Measurements from ENCODE around the gene CAPN7. TPM values are rescaled to one million over a fixed set of nuclear protein-coding genes. Genes with fewer than 3 reads are reported as not detected.

The CAPN7 gene
- total RNA-seq, 4 donors from 2014 or later = 37.5 to 88.4 (median 59.5) TPM

DNA sequence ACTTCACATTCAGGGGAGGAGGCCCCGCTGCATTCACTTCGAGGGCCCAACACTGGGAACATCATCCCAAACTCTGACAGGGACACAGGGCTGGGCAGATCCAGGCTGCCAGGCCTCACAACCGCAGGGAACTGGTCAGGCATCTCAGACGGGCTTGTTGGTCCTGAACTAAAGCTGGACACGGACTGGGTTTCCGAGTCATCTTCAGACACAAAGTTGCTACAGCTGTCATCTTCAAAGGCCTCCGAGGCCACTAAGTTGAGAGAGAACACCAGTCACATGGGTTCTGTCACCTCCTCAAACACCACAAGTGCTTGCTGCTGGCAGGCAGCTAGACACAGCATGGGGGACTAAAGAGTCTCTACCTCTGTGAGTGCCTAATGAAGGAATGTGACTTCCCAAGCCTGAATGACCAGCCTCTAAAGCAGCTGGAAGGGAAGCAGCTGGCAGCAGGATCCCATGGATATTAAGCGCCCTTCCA, 50.9 kb downstream of the CAPN7 start:
- no peak overlapping the region for H3K4me3 ChIP-seq
- TF ChIP-seq POLR2AphosphoS5 (IDR thresholded peaks at IDR 0.05) (no peak), EP300 (IDR thresholded peaks at IDR 0.05) (no peak), POLR2A (IDR thresholded peaks at IDR 0.05) (no peak)
- TF ChIP-seq, protein P1, sequence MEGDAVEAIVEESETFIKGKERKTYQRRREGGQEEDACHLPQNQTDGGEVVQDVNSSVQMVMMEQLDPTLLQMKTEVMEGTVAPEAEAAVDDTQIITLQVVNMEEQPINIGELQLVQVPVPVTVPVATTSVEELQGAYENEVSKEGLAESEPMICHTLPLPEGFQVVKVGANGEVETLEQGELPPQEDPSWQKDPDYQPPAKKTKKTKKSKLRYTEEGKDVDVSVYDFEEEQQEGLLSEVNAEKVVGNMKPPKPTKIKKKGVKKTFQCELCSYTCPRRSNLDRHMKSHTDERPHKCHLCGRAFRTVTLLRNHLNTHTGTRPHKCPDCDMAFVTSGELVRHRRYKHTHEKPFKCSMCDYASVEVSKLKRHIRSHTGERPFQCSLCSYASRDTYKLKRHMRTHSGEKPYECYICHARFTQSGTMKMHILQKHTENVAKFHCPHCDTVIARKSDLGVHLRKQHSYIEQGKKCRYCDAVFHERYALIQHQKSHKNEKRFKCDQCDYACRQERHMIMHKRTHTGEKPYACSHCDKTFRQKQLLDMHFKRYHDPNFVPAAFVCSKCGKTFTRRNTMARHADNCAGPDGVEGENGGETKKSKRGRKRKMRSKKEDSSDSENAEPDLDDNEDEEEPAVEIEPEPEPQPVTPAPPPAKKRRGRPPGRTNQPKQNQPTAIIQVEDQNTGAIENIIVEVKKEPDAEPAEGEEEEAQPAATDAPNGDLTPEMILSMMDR (IDR thresholded peaks at IDR 0.05) = no peak
- H3K27ac ChIP-seq = peak overlapping the region in 2 of 4 donors; percentile 27 to 29
- H3K27me3 ChIP-seq = no peaks in the 10 kb centered on the region
- H3K36me3 ChIP-seq = peaks cover 0 to 94% of the 10 kb centered on the region in 2 donors
- H3K9me3 ChIP-seq = no peaks in the 10 kb centered on the region
- H3K4me1 ChIP-seq = no peaks in the 10 kb centered on the region
- no peak for ATAC-seq
- 100% methylated on average over 1 of the region's 8 CpGs; no CpG with 5 or more reads in 1 of the 2 donors for WGBS, 2 donors (ENCODE audit: low coverage in 1 of 2)

DNA sequence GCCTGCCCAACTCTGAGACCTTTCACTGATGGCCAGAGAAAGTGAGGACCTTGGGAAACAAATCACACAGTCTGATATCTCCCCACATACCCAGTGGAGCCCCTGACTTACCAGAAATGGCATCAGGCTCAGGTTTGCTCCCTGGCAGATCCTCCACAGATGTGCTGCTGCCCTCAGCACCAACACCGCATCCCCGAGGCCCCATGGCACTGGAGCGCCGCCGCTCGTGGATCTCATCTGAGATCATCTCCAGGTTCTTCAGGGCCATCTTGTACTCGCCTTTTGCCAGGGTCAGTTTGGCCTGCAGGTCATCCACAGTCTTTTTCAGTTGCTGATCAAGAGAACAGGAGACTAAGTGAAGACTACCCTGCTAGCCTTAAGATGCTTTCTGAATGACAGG, 52.7 kb downstream of the CAPN7 start:
- TF ChIP-seq POLR2A (IDR thresholded peaks at IDR 0.05) (no peak), EP300 (IDR thresholded peaks at IDR 0.05) (no peak), POLR2AphosphoS5 (IDR thresholded peaks at IDR 0.05) (no peak)
- TF ChIP-seq, protein P1 (IDR thresholded peaks at IDR 0.05) = no peak

DNA sequence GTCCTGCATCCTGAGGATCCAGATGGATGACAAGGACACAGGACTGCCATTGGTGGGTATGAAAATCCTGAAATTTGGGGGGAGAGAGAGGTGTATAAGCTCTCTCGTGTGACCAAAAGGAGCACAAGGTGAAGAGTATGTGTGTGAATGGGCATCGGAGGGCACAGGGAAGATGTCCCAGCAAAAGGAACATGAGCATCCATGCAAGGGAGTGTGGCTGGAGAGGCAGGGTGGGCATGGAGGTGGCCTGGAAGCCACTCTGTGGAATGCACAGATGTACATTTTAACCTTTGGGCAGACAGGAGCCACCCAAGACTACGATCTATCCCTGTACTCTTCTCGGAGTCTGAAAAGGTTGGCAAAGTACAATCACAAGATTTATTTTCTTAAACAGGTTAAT, 54.5 kb downstream of the CAPN7 start:
- ATAC-seq = no peak

More for the DNA sequence above, 52.7 kb downstream of the CAPN7 start:
- Histone ChIP-seq H3K4me3 (no peak overlapping the region), H3K9me3 (no peaks in the 10 kb centered on the region), H3K27me3 (no peaks in the 10 kb centered on the region), H3K4me1 (peaks cover 0 to 2% (median 0%) of the 10 kb centered on the region in 3 donors), H3K36me3 (peaks cover 0 to 80% of the 10 kb centered on the region in 2 donors), H3K27ac (no peak overlapping the region)
- ATAC-seq = no peak
- 98% methylated on average over 7 of the region's 7 CpGs; no CpG with 5 or more reads in 1 of the 2 donors for WGBS, 2 donors (ENCODE audit: low coverage in 1 of 2)

DNA sequence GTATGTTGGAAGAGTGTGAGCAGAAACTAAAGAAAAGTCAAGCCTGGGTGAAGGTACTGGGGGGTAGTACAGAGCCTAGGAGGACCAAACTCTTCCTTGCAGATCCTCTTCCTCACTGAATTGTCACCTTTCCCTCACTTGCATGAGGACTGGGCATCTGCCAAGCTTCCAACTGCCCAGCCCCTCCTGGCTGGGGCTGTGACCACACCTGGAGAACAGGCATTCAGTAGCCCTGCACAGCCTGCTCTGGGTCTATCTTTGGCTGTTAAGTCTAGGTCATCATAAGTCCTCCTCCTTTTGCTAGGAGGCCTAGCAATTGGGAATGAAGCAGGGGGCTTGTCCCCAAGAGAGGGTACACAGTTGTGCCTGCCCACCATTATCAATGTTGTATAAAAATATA, 55.2 kb downstream of the CAPN7 start:
- Histone ChIP-seq H3K4me3 (no peak overlapping the region), H3K27ac (no peak overlapping the region), H3K27me3 (no peaks in the 10 kb centered on the region), H3K36me3 (peaks cover 0 to 54% of the 10 kb centered on the region in 2 donors), H3K9me3 (no peaks in the 10 kb centered on the region), H3K4me1 (peaks cover 0 to 28% (median 0%) of the 10 kb centered on the region in 3 donors)
- TF ChIP-seq POLR2A (IDR thresholded peaks at IDR 0.05) (no peak), EP300 (IDR thresholded peaks at IDR 0.05) (no peak), POLR2AphosphoS5 (IDR thresholded peaks at IDR 0.05) (no peak)
- TF ChIP-seq, protein P1 (IDR thresholded peaks at IDR 0.05) = no peak
- ATAC-seq = no peak

More for the DNA sequence above, 54.5 kb downstream of the CAPN7 start:
- H3K4me3 ChIP-seq = no peak overlapping the region
- H3K9me3 ChIP-seq = no peaks in the 10 kb centered on the region
- WGBS, 2 donors (ENCODE audit: low coverage in 1 of 2) = 87 to 96% methylated on average over 4 of the region's 4 CpGs
- H3K27ac ChIP-seq = no peak overlapping the region
- H3K36me3 ChIP-seq = peaks cover 0 to 62% of the 10 kb centered on the region in 2 donors
- H3K4me1 ChIP-seq = peaks cover 0 to 21% (median 0%) of the 10 kb centered on the region in 3 donors
- TF ChIP-seq POLR2A (IDR thresholded peaks at IDR 0.05) (no peak), EP300 (IDR thresholded peaks at IDR 0.05) (no peak), POLR2AphosphoS5 (IDR thresholded peaks at IDR 0.05) (no peak)
- TF ChIP-seq, protein P1 (IDR thresholded peaks at IDR 0.05) = no peak
- no peaks in the 10 kb centered on the region for H3K27me3 ChIP-seq

DNA sequence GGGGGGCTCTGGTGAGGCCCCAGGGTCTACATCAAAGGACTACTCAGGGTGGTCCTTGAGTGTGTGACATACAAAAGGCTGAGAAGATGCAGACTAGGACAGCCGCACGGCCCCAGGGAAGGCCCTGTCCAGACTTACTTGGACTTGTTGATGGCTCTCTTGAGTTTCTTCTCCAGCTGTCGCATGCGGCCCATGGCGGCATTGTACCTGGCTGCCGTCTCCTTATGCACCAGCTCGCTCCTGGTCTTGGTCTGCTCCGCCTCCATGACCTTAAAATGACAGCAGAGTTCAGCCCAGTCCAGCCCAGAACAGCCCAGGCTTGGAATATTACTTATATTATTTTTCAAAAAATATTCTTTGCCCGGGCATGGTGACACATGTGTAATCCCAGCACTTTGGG, 56.0 kb downstream of the CAPN7 start:
- Histone ChIP-seq H3K4me3 (no peak overlapping the region), H3K27ac (no peak overlapping the region), H3K36me3 (peaks cover 0 to 47% of the 10 kb centered on the region in 2 donors), H3K4me1 (peaks cover 0 to 35% (median 0%) of the 10 kb centered on the region in 3 donors), H3K9me3 (no peaks in the 10 kb centered on the region), H3K27me3 (no peaks in the 10 kb centered on the region)
- WGBS, 2 donors (ENCODE audit: low coverage in 1 of 2) = 100% methylated on average over 3 of the region's 9 CpGs; no CpG with 5 or more reads in 1 of the 2 donors
- ATAC-seq = no peak
- TF ChIP-seq, protein P1 (IDR thresholded peaks at IDR 0.05) = no peak
- TF ChIP-seq EP300 (IDR thresholded peaks at IDR 0.05) = no peak
- TF ChIP-seq POLR2AphosphoS5 (IDR thresholded peaks at IDR 0.05) = no peak
- TF ChIP-seq POLR2A (IDR thresholded peaks at IDR 0.05) = no peak

All from gastroesophageal sphincter (tissue), 4 donors.